ENCODE measurements around the gene SRSF7.

DNA sequence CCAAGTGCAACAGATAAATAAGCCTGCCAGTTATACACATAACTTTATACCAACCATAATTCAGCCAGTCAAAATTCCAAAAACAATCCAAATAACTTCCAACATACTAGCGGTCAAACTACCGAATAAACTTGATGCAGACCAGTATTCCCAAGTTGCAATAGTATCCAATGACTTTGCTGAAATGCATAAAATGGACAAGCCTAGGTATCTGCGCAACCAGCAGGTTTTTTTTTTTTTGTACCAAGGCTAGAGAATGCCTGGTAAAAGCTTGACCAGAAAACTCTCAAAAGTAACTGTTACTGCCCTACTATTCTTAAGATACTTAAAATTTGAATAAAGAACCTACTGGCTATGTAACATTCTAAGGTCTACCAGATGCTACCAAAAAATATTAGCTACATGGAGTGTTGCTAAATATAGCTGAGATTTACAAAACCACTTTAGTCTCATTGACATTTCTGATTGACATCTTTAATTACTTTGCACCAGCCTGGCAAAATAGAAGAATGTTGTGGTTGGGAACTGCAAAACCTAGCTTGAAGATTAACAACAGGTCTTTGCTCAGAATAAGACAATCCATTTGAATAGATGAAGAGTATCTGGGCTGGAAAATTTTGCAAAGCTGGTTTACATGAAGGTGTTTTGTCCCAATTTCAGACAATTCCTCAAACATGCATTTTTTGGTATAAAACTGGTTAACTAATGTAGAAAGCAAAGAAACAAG is 7.3 kb downstream of the SRSF7 start:
- TF ChIP-seq POLR2A (IDR thresholded peaks at IDR 0.05; ENCODE audit: low read depth), result no peak
- TF ChIP-seq, protein P1, sequence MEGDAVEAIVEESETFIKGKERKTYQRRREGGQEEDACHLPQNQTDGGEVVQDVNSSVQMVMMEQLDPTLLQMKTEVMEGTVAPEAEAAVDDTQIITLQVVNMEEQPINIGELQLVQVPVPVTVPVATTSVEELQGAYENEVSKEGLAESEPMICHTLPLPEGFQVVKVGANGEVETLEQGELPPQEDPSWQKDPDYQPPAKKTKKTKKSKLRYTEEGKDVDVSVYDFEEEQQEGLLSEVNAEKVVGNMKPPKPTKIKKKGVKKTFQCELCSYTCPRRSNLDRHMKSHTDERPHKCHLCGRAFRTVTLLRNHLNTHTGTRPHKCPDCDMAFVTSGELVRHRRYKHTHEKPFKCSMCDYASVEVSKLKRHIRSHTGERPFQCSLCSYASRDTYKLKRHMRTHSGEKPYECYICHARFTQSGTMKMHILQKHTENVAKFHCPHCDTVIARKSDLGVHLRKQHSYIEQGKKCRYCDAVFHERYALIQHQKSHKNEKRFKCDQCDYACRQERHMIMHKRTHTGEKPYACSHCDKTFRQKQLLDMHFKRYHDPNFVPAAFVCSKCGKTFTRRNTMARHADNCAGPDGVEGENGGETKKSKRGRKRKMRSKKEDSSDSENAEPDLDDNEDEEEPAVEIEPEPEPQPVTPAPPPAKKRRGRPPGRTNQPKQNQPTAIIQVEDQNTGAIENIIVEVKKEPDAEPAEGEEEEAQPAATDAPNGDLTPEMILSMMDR (IDR thresholded peaks at IDR 0.05), result no peak

Measured in esophagus muscularis mucosa (tissue), 3 donors.